Limb (tissue), 2 donors: Measurements from ENCODE around the gene JPH3.
A peak's percentile ranks its signal among the peaks of the same experiment; 100 is the strongest.

Source experiments
- DNase-seq, 2 donors: peaks; one replicate each; pipeline ENCODE4 v3.0.0-alpha.2; 2016; ENCODE audit errors: extremely low spot score in 2 of 2

The JPH3 gene

GRCh38 chr16:87601401-87601981 lies 817 bp upstream of the JPH3 start:
- DNase-seq, result no peak

GRCh38 chr16:87602821-87603683 lies 744 bp downstream of the JPH3 start:
- DNase-seq, result peak in 1 of 2 donors; percentile 45

GRCh38 chr16:87603684-87604633 lies 1.7 kb downstream of the JPH3 start:
- peak in 1 of 2 donors; percentile 42 for DNase-seq

- no peak for DNase-seq
These were observed 2.4 kb downstream of the JPH3 start for GRCh38 chr16:87604634-87605111.

GRCh38 chr16:87607223-87607622 lies 4.9 kb downstream of the JPH3 start:
- no peak for DNase-seq

GRCh38 chr16:87607871-87608270 lies 5.6 kb downstream of the JPH3 start:
- no peak for DNase-seq

- peak; percentile 53 to 88 for DNase-seq
These were observed 6.2 kb downstream of the JPH3 start for GRCh38 chr16:87608400-87608985.

- no peak for DNase-seq
These were observed 7.7 kb downstream of the JPH3 start for GRCh38 chr16:87610026-87610425.

- no peak for DNase-seq
These were observed 9.1 kb downstream of the JPH3 start for GRCh38 chr16:87611456-87611855.

GRCh38 chr16:87613961-87614360 lies 11.7 kb downstream of the JPH3 start:
- no peak for DNase-seq

GRCh38 chr16:87615621-87616041 lies 13.3 kb downstream of the JPH3 start:
- no peak for DNase-seq

GRCh38 chr16:87616556-87616955 lies 14.2 kb downstream of the JPH3 start:
- DNase-seq, result no peak

GRCh38 chr16:87618216-87618615 lies 15.9 kb downstream of the JPH3 start:
- no peak for DNase-seq

GRCh38 chr16:87619360-87620200 lies 17.3 kb downstream of the JPH3 start:
- DNase-seq, result no peak

- DNase-seq, result no peak
These were observed 17.8 kb downstream of the JPH3 start for GRCh38 chr16:87620201-87620495.

- DNase-seq, result no peak
These were observed 19.2 kb downstream of the JPH3 start for GRCh38 chr16:87621550-87621829.

GRCh38 chr16:87621976-87622713 lies 19.8 kb downstream of the JPH3 start:
- no peak for DNase-seq

- no peak for DNase-seq
These were observed 20.5 kb downstream of the JPH3 start for GRCh38 chr16:87622756-87623319.

GRCh38 chr16:87625241-87625797 lies 23.0 kb downstream of the JPH3 start:
- DNase-seq, result no peak
